HFFc6 (cell line): ENCODE data around the gene HIC2. TPM values are rescaled to one million over a fixed set of nuclear protein-coding genes. Genes with fewer than 3 reads are reported as not detected.

ENCODE experiments used
- DNase-seq: peaks from one replicate; pipeline ENCODE4 v3.0.0-alpha.2; 2018
- H3K27ac Mint-ChIP-seq: 2 replicates; pipeline ENCODE4 v1.8.0; 2020; ENCODE audit warnings: mild to moderate bottlenecking, mixed read lengths
- H3K27me3 Mint-ChIP-seq: 2 replicates; pipeline ENCODE4 v1.8.0; 2021; ENCODE audit warnings: mild to moderate bottlenecking, moderate library complexity, mixed read lengths; ENCODE audit not compliant: insufficient read depth
- H3K36me3 Mint-ChIP-seq: 2 replicates; pipeline ENCODE4 v1.8.0; 2021; ENCODE audit warnings: low read depth, mixed read lengths
- H3K4me1 Mint-ChIP-seq: 2 replicates; pipeline ENCODE4 v1.8.0; 2020; ENCODE audit warnings: low read depth, mixed read lengths
- H3K4me3 Mint-ChIP-seq: 2 replicates; pipeline ENCODE4 v1.8.0; 2020; ENCODE audit warnings: mild to moderate bottlenecking, moderate library complexity, mixed read lengths
- H3K9me3 Mint-ChIP-seq: 2 replicates; pipeline ENCODE4 v1.8.0; 2020; ENCODE audit warnings: mild to moderate bottlenecking, mixed read lengths
- total RNA-seq, 6 experiments: library from RNA; stranded (reverse); fragmentation: NEBNext Ultra II Directional; extraction: Animal tissue kit (Norgen Biotek cat#: 25700); gene quantifications; 2 replicates in 1 of 6; 3 replicates in 5 of 6; pipeline ENCODE4 v1.2.3, GENCODE V29; 2021
- TF ChIP-seq, protein P1 (sequence below): fragments of 200-600 bp; sonication (generic); IDR thresholded peaks from 2 replicates; pipeline ENCODE4 v1.5.0; 2021; ENCODE audit warnings: antibody characterized with exemption, mild to moderate bottlenecking

The HIC2 gene
- total RNA-seq, 6 experiments from 2014 or later: 2.0 to 2.2 (median 2.1) TPM

DNA sequence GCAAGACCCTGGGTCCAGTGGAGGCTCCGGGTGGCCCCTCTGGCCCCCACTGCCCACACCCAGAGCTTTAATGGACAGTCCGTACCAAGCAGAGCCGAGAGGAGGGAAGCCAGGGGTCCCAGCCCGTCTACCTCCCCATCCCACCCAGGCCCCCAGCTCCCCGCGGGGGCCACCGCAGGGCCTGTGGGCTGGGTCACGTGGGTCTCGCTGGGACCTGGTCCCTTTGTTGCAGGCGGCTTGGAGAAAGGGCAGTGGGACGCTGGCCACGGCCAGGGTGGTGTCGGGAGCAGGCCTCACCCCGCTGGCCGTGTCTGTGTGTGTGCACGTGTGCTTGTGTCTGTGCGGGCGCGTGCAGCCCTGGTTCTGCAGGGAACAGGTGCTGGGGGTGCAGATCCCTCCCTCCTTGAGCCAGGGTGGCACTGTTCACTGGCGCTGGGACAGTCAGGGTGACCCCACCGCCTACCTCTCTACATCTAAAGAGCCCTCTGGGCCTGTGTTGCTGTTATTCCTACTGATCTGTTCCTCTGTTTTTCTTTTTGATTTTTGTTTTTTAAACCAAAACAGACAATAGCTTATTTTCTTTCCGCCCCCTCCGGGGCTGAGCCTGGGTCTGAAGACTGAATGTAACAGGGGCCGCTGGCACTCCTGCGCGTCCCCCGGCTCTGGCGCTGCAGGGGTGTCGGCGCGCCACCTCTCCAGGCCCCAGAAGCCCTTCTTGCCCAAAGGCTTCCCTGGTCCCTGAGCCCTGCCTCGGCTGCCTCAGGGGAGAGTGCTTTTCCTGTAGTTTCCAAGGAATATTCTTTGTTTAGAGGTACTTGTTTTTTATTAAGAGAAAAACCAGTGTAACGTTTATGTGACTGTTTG, 29.9 kb downstream of the HIC2 start:
- Mint-ChIP-seq H3K27me3 (no peaks in the 10 kb centered on the region; the same call in 1 of the 2 replicates), H3K36me3 (no peaks in the 10 kb centered on the region), H3K4me3 (no peak overlapping the region), H3K9me3 (no peaks in the 10 kb centered on the region), H3K4me1 (no peaks in the 10 kb centered on the region), H3K27ac (no peak overlapping the region)
- TF ChIP-seq, protein P1, sequence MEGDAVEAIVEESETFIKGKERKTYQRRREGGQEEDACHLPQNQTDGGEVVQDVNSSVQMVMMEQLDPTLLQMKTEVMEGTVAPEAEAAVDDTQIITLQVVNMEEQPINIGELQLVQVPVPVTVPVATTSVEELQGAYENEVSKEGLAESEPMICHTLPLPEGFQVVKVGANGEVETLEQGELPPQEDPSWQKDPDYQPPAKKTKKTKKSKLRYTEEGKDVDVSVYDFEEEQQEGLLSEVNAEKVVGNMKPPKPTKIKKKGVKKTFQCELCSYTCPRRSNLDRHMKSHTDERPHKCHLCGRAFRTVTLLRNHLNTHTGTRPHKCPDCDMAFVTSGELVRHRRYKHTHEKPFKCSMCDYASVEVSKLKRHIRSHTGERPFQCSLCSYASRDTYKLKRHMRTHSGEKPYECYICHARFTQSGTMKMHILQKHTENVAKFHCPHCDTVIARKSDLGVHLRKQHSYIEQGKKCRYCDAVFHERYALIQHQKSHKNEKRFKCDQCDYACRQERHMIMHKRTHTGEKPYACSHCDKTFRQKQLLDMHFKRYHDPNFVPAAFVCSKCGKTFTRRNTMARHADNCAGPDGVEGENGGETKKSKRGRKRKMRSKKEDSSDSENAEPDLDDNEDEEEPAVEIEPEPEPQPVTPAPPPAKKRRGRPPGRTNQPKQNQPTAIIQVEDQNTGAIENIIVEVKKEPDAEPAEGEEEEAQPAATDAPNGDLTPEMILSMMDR: no peak
- no peak for DNase-seq

DNA sequence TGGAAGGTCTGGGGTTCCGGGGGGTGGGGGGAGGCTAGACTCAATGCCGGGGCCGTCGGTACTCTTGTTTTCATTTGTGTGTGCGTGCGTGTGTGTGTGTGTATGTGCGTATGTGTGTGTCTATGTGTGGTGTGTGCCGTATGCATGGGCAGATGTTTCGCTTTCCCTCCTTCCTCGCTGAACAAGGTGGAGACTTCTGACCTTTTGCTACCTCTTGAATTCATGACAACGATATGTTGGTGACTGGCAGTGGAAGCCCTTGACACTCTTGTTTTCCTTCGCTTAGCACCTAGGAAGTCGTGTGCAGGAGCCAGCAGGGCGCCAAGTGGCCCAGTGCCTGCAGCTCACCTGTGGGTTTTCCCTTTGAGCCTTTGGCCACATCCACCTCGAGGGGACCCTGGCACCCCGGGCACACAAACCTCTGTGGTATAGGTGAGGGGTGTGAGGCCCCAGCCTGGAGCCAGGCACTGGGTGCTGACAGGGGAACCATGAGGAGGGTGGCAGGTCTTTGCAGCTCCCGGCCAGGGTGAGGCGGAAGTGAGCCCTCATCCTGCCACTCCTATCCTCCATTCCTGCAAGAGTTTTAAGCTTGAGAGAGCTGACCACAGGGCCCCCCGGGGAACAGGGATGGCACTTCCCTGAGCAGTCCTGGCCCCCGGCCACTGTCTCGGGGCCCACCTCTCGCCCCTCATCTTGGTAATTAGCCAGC, 30.7 kb downstream of the HIC2 start:
- Mint-ChIP-seq H3K27me3 (no peaks in the 10 kb centered on the region; the same call in 1 of the 2 replicates), H3K27ac (no peak overlapping the region), H3K4me3 (no peak overlapping the region), H3K36me3 (no peaks in the 10 kb centered on the region), H3K9me3 (no peaks in the 10 kb centered on the region), H3K4me1 (no peaks in the 10 kb centered on the region)
- no peak for DNase-seq
- TF ChIP-seq, protein P1: peak; percentile 30; the same call in 1 of the 2 replicates

DNA sequence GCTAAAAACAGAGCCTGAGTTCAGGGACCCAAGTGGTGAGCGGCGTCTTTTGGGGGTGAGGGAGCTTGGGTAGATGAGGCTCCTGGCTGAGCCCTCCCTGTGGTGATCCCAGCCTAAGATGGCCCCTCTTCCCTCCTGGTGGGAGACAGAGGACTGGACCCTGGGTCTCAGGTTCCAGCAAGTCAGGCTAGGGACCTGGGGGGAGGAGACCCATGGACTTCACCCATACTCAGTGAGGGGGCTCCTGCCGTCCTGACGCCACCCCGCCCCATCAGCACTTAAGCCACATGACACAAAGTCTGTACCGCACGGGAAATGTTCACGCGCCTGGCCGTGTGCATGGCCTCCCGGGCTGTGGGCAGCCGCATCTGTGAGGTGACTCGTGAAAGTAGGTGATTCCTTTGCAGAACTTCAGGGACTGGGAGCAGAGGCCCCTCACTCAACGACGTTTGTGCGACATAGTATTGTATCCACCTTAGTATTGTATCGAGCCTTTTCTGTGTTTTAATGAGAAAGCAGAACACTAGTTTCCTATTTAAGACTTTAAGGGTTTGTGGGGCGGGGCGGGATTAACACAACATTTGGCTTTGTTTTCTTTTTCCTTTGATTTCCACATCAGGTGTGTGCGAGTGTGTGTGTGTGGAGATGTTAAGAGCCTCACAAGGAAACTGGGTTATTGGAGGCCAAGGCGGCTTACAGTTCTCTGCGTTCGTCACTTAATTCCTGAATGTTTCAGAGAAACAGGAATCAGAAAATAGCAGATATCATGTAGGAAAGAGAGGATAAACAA, 31.7 kb downstream of the HIC2 start:
- DNase-seq: no peak
- Mint-ChIP-seq H3K9me3 (no peaks in the 10 kb centered on the region), H3K4me1 (no peaks in the 10 kb centered on the region), H3K27me3 (no peaks in the 10 kb centered on the region; the same call in 1 of the 2 replicates), H3K4me3 (no peak overlapping the region), H3K27ac (no peak overlapping the region), H3K36me3 (no peaks in the 10 kb centered on the region)
- TF ChIP-seq, protein P1: no peak

DNA sequence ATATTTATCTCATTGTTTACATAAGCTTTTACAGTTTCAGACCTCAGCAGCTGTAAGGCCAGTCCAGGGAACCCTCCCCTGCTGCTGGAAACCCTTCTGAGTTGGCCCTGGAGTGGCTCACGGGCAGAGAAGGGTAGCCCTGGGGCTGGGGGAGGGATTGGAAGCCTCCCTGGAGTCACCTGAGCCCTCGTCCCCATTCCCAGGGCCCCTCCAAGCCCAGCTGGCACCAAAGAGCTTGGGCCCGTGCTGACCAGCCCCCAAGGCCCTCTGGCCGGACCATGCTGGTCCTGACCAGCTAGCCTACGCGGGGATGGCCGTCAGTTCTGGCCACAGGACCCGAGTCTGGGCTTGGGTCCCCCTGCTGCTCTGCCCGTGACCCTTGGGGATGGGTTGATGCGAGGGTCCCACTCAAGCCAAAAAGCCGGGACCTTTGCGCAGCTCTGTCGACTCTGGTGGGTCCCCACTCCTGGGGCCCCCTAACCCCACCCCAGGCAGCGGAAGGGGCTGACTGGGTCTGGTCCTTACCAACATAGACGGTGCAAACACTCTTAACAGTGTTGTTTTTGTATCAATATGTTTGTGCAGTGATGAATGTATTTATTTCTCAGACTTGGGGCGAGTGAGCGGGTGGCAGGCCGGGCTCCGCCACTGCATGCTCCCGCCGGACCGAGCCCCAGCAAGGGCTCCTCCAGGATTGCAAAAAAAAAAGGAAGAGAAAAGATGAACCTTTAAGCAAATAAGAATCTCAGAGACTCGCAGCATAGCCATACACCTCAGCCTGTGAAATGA, 32.6 kb downstream of the HIC2 start:
- Mint-ChIP-seq H3K4me1 (no peaks in the 10 kb centered on the region), H3K9me3 (no peaks in the 10 kb centered on the region), H3K27me3 (no peaks in the 10 kb centered on the region; the same call in 1 of the 2 replicates), H3K36me3 (no peaks in the 10 kb centered on the region), H3K27ac (no peak overlapping the region), H3K4me3 (no peak overlapping the region)
- TF ChIP-seq, protein P1: no peak
- no peak for DNase-seq
